ENCODE measurements around the gene GRID1. TPM values are rescaled to one million over a fixed set of nuclear protein-coding genes. Genes with fewer than 3 reads are reported as not detected.

GRID1 gene
- polyA plus RNA-seq, 1 donor (not counting 4 experiments of a cell fraction or from before 2014, with no cell fraction given), result 0.01 TPM

- Histone ChIP-seq H2AFZ (ENCODE audit: control insufficient read depth, low read length) (no peak overlapping the region), H3K9me1 (ENCODE audit: control insufficient read depth, extremely low read depth, insufficient read depth, low read length) (no peaks in the 10 kb centered on the region), H3K4me2 (ENCODE audit: control insufficient read depth, extremely low read depth, insufficient read depth, low read depth, low read length) (peak overlapping the region; percentile 49), H3K9me3 (ENCODE audit: control insufficient read depth, low read depth, low read length) (no peaks in the 10 kb centered on the region), H4K20me1 (ENCODE audit: control insufficient read depth, extremely low read depth, insufficient read depth, low read length) (no peaks in the 10 kb centered on the region), H3K4me3 (ENCODE audit: control insufficient read depth in 2 of 3, extremely low read depth in 1 of 3, insufficient read depth in 2 of 3, low read depth in 1 of 3, low read length in 3 of 3) (no peak overlapping the region), H3K27me3 (ENCODE audit: control insufficient read depth, extremely low read depth, insufficient read depth, low read length) (peaks cover 9% of the 10 kb centered on the region), H3K4me1 (ENCODE audit: control insufficient read depth, extremely low read depth, insufficient read depth, low read length) (peaks cover 10% of the 10 kb centered on the region), H3K27ac (ENCODE audit: control insufficient read depth, insufficient read depth, low read length) (no peak overlapping the region), H3K9ac (ENCODE audit: control insufficient read depth, extremely low read depth, insufficient read depth, low read length) (no peak overlapping the region), H3K36me3 (ENCODE audit: control insufficient read depth in 2 of 2, extremely low read depth in 1 of 2, insufficient read depth in 2 of 2, low read length in 2 of 2) (no peaks in the 10 kb centered on the region), H3K79me2 (ENCODE audit: control insufficient read depth, insufficient read depth, low read length) (no peaks in the 10 kb centered on the region)
- DNase-seq (ENCODE audit: low read depth, low spot score) (no peak), FAIRE-seq (no peak)
- no peak for TF ChIP-seq CTCF (optimal IDR thresholded peaks at IDR 0.05 in 1 of 3, IDR thresholded peaks at IDR 0.05 in 1 of 3, conservative IDR thresholded peaks at IDR 0.05 in 1 of 3; ENCODE audit: extremely low read depth in 1 of 3, insufficient read depth in 2 of 3, low read length in 3 of 3)
- no peak for TF ChIP-seq EZH2 (IDR thresholded peaks at IDR 0.05; ENCODE audit: low read length)
- dilution Hi-C loops (cut with MboI; ENCODE audit: extremely low pct_ligation_motif_present, low sequenced_read_pairs), result no loop called here
Observed at GRCh38 chr10:86393362-86393761, 26.8 kb upstream of the GRID1 start.

GRCh38 chr10:86392723-86393094 is 26.1 kb upstream of the GRID1 start:
- no peaks in the 10 kb centered on the region for H4K20me1 ChIP-seq (ENCODE audit: control insufficient read depth, extremely low read depth, insufficient read depth, low read length)
- no peaks in the 10 kb centered on the region for H3K79me2 ChIP-seq (ENCODE audit: control insufficient read depth, insufficient read depth, low read length)
- peaks cover 10% of the 10 kb centered on the region for H3K4me1 ChIP-seq (ENCODE audit: control insufficient read depth, extremely low read depth, insufficient read depth, low read length)
- peaks cover 15% of the 10 kb centered on the region for H3K27me3 ChIP-seq (ENCODE audit: control insufficient read depth, extremely low read depth, insufficient read depth, low read length)
- dilution Hi-C loops (cut with MboI; ENCODE audit: extremely low pct_ligation_motif_present, low sequenced_read_pairs), result no loop called here
- DNase-seq (ENCODE audit: low read depth, low spot score) (no peak), FAIRE-seq (no peak)
- H3K9me1 ChIP-seq (ENCODE audit: control insufficient read depth, extremely low read depth, insufficient read depth, low read length), result no peaks in the 10 kb centered on the region
- H3K4me2 ChIP-seq (ENCODE audit: control insufficient read depth, extremely low read depth, insufficient read depth, low read depth, low read length), result no peak overlapping the region
- no peak overlapping the region for H3K4me3 ChIP-seq (ENCODE audit: control insufficient read depth in 2 of 3, extremely low read depth in 1 of 3, insufficient read depth in 2 of 3, low read depth in 1 of 3, low read length in 3 of 3)
- no peak overlapping the region for H2AFZ ChIP-seq (ENCODE audit: control insufficient read depth, low read length)
- H3K27ac ChIP-seq (ENCODE audit: control insufficient read depth, insufficient read depth, low read length), result no peak overlapping the region
- no peak overlapping the region for H3K9ac ChIP-seq (ENCODE audit: control insufficient read depth, extremely low read depth, insufficient read depth, low read length)
- no peaks in the 10 kb centered on the region for H3K9me3 ChIP-seq (ENCODE audit: control insufficient read depth, low read depth, low read length)
- no peaks in the 10 kb centered on the region for H3K36me3 ChIP-seq (ENCODE audit: control insufficient read depth in 2 of 2, extremely low read depth in 1 of 2, insufficient read depth in 2 of 2, low read length in 2 of 2)
- TF ChIP-seq CTCF (optimal IDR thresholded peaks at IDR 0.05 in 1 of 3, IDR thresholded peaks at IDR 0.05 in 1 of 3, conservative IDR thresholded peaks at IDR 0.05 in 1 of 3; ENCODE audit: extremely low read depth in 1 of 3, insufficient read depth in 2 of 3, low read length in 3 of 3) (no peak), EZH2 (IDR thresholded peaks at IDR 0.05; ENCODE audit: low read length) (no peak)
